ENCODE results near the gene PDE4A. TPM values are rescaled to one million over a fixed set of nuclear protein-coding genes. Genes with fewer than 3 reads are reported as not detected.

PDE4A gene
- total and polyA plus RNA-seq, 4 donors, result 0.90 to 2.3 (median 1.3) TPM

GRCh38 chr19:10449037-10449436 is 28.7 kb downstream of the PDE4A start:
- TF ChIP-seq NR2F2 (IDR thresholded peaks at IDR 0.05), result no peak
- TF ChIP-seq TAF1 (conservative IDR thresholded peaks at IDR 0.05), result no peak
- TF ChIP-seq HNF4A (conservative IDR thresholded peaks at IDR 0.05), result no peak
- no peak for TF ChIP-seq CTCF (IDR thresholded peaks at IDR 0.05; ENCODE audit: low read depth, low read length, missing input control)
- TF ChIP-seq HNF4G (IDR thresholded peaks at IDR 0.05), result no peak
- no peak for TF ChIP-seq SP1 (IDR thresholded peaks at IDR 0.05)
- TF ChIP-seq JUND (IDR thresholded peaks at IDR 0.05), result no peak
- TF ChIP-seq, protein P1, sequence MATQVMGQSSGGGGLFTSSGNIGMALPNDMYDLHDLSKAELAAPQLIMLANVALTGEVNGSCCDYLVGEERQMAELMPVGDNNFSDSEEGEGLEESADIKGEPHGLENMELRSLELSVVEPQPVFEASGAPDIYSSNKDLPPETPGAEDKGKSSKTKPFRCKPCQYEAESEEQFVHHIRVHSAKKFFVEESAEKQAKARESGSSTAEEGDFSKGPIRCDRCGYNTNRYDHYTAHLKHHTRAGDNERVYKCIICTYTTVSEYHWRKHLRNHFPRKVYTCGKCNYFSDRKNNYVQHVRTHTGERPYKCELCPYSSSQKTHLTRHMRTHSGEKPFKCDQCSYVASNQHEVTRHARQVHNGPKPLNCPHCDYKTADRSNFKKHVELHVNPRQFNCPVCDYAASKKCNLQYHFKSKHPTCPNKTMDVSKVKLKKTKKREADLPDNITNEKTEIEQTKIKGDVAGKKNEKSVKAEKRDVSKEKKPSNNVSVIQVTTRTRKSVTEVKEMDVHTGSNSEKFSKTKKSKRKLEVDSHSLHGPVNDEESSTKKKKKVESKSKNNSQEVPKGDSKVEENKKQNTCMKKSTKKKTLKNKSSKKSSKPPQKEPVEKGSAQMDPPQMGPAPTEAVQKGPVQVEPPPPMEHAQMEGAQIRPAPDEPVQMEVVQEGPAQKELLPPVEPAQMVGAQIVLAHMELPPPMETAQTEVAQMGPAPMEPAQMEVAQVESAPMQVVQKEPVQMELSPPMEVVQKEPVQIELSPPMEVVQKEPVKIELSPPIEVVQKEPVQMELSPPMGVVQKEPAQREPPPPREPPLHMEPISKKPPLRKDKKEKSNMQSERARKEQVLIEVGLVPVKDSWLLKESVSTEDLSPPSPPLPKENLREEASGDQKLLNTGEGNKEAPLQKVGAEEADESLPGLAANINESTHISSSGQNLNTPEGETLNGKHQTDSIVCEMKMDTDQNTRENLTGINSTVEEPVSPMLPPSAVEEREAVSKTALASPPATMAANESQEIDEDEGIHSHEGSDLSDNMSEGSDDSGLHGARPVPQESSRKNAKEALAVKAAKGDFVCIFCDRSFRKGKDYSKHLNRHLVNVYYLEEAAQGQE (IDR thresholded peaks at IDR 0.05), result no peak
- TF ChIP-seq RXRA (IDR thresholded peaks at IDR 0.05), result no peak
- TF ChIP-seq FOXA2 (IDR thresholded peaks at IDR 0.05), result no peak
- TF ChIP-seq EGR1 (IDR thresholded peaks at IDR 0.05; ENCODE audit: low read depth in 2 of 2), result no peak
- TF ChIP-seq FOXA1 (IDR thresholded peaks at IDR 0.05), result no peak
- TF ChIP-seq, protein P2, sequence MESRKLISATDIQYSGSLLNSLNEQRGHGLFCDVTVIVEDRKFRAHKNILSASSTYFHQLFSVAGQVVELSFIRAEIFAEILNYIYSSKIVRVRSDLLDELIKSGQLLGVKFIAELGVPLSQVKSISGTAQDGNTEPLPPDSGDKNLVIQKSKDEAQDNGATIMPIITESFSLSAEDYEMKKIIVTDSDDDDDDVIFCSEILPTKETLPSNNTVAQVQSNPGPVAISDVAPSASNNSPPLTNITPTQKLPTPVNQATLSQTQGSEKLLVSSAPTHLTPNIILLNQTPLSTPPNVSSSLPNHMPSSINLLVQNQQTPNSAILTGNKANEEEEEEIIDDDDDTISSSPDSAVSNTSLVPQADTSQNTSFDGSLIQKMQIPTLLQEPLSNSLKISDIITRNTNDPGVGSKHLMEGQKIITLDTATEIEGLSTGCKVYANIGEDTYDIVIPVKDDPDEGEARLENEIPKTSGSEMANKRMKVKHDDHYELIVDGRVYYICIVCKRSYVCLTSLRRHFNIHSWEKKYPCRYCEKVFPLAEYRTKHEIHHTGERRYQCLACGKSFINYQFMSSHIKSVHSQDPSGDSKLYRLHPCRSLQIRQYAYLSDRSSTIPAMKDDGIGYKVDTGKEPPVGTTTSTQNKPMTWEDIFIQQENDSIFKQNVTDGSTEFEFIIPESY (IDR thresholded peaks at IDR 0.05), result no peak
- no peak for TF ChIP-seq YY1 (IDR thresholded peaks at IDR 0.05)
- TF ChIP-seq RAD21 (IDR thresholded peaks at IDR 0.05), result no peak
- no peak for TF ChIP-seq GABPA (IDR thresholded peaks at IDR 0.05 in 1 of 2, conservative IDR thresholded peaks at IDR 0.05 in 1 of 2)
- TF ChIP-seq ATF3 (IDR thresholded peaks at IDR 0.05), result no peak
- Histone ChIP-seq H3K9me3 (ENCODE audit: control insufficient read depth in 4 of 4, low read length in 3 of 4) (no peaks in the 10 kb centered on the region), H3K27me3 (ENCODE audit: control insufficient read depth in 4 of 4, insufficient read depth in 4 of 4, low read length in 3 of 4) (no peaks in the 10 kb centered on the region), H3K4me1 (ENCODE audit: control insufficient read depth in 4 of 4, insufficient read depth in 4 of 4, low read length in 3 of 4) (no peaks in the 10 kb centered on the region), H3K4me3 (ENCODE audit: low read depth in 1 of 3, low read length in 3 of 3) (no peak overlapping the region), H3K9ac (ENCODE audit: low read depth in 1 of 2, low read length in 2 of 2) (no peak overlapping the region), H3K36me3 (ENCODE audit: control insufficient read depth in 4 of 4, insufficient read depth in 3 of 4, low read depth in 1 of 4, low read length in 3 of 4) (no peaks in the 10 kb centered on the region), H3K27ac (ENCODE audit: low read depth in 1 of 2, low read length in 2 of 2) (no peak overlapping the region)
- DNase-seq (ENCODE audit: low spot score), result no peak
- 94% methylated on average over 7 of the region's 7 CpGs for WGBS
